ENCODE data around the gene FOCAD.

FOCAD gene

GRCh38 chr9:20880675-20881074 is 196.6 kb downstream of the FOCAD start:
- DNase-seq (ENCODE audit: low spot score), result no peak

GRCh38 chr9:20884985-20885593 is 201.0 kb downstream of the FOCAD start:
- peak; percentile 32 for DNase-seq (ENCODE audit: low spot score)

GRCh38 chr9:20898885-20899554 is 215.0 kb downstream of the FOCAD start:
- DNase-seq (ENCODE audit: low spot score), result no peak

GRCh38 chr9:20903212-20903611 is 219.2 kb downstream of the FOCAD start:
- no peak for DNase-seq (ENCODE audit: low spot score)

GRCh38 chr9:20904995-20905394 is 220.9 kb downstream of the FOCAD start:
- no peak for DNase-seq (ENCODE audit: low spot score)

GRCh38 chr9:20906326-20906725 is 222.3 kb downstream of the FOCAD start:
- no peak for DNase-seq (ENCODE audit: low spot score)

GRCh38 chr9:20908461-20908860 is 224.4 kb downstream of the FOCAD start:
- DNase-seq (ENCODE audit: low spot score), result no peak

GRCh38 chr9:20914556-20914955 is 230.5 kb downstream of the FOCAD start:
- no peak for DNase-seq (ENCODE audit: low spot score)

- DNase-seq (ENCODE audit: low spot score), result peak; percentile 8
Measured at GRCh38 chr9:20921362-20921761, 237.3 kb downstream of the FOCAD start.

- no peak for DNase-seq (ENCODE audit: low spot score)
Measured at GRCh38 chr9:20925256-20926045, 241.4 kb downstream of the FOCAD start.

GRCh38 chr9:20929276-20929675 is 245.2 kb downstream of the FOCAD start:
- no peak for DNase-seq (ENCODE audit: low spot score)

GRCh38 chr9:20930836-20931235 is 246.8 kb downstream of the FOCAD start:
- DNase-seq (ENCODE audit: low spot score), result no peak

- no peak for DNase-seq (ENCODE audit: low spot score)
Measured at GRCh38 chr9:20940447-20941173, 256.6 kb downstream of the FOCAD start.

- DNase-seq (ENCODE audit: low spot score), result peak; percentile 86
Measured at GRCh38 chr9:20941174-20941690, 257.2 kb downstream of the FOCAD start.

- DNase-seq (ENCODE audit: low spot score), result no peak
Measured at GRCh38 chr9:20944507-20944906, 260.4 kb downstream of the FOCAD start.

GRCh38 chr9:20945269-20945668 is 261.2 kb downstream of the FOCAD start:
- no peak for DNase-seq (ENCODE audit: low spot score)

- no peak for DNase-seq (ENCODE audit: low spot score)
Measured at GRCh38 chr9:20945856-20946255, 261.8 kb downstream of the FOCAD start.

GRCh38 chr9:20948703-20949102 is 264.6 kb downstream of the FOCAD start:
- no peak for DNase-seq (ENCODE audit: low spot score)

- DNase-seq (ENCODE audit: low spot score), result no peak
Measured at GRCh38 chr9:20950707-20951106, 266.6 kb downstream of the FOCAD start.

GRCh38 chr9:20962536-20963225 is 278.6 kb downstream of the FOCAD start:
- no peak for DNase-seq (ENCODE audit: low spot score)

- no peak for DNase-seq (ENCODE audit: low spot score)
Measured at GRCh38 chr9:20972684-20973083, 288.6 kb downstream of the FOCAD start.
